ENCODE data around the gene GIMAP8. TPM values are rescaled to one million over a fixed set of nuclear protein-coding genes. Genes with fewer than 3 reads are reported as not detected.

The GIMAP8 gene
- polyA plus RNA-seq (2013, experiment 1 of 2): not detected
- polyA plus RNA-seq (2013, experiment 2 of 2): not detected

DNA sequence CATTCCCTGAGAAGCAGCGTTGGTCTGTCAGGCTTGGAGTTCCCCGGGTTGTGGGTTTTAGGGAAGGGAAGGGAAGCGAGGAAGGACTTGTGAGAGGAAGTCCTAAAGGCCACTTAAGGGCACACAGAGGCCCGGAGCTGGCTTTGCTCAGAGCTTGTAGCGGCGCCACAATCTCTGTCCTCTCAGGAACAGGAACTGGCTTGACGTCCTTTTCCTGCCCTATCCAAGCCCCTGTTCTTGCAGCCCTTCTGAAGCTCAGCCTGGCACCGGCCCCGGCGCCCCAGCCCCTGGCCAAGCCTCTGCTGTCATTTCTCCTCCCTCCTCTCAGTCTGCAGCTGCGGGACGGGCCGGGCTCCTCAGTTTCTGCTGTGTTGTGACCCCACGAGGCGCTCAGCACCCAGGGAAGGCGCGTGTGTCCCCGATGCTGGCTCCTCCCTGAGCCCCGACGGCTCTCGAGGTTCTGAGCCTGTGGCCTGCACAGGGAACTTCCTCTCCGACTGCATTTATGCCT lies at the start of gene GIMAP8:
Gene GIMAP8 (plus strand): TSS at position 140 of the 511 bp plus-strand sequence. CDS start 16,069 bp downstream, outside the sequence.
- no peak within 1 kb of the TSS for H3K4me3 ChIP-seq (ENCODE audit: low read length)
- WGBS: 89% methylated on average over 22 of the region's 22 CpGs
- H3K27ac ChIP-seq (ENCODE audit: low read depth, low read length): no peak within 1 kb of the TSS
- peaks cover 37% of the 10 kb centered on the region for H3K27me3 ChIP-seq (ENCODE audit: insufficient read depth, low read length)
- H3K9ac ChIP-seq (ENCODE audit: low read depth, low read length): no peak within 1 kb of the TSS
- no peaks in the 10 kb centered on the region for H3K4me1 ChIP-seq (ENCODE audit: insufficient read depth, low read length)
- H3K36me3 ChIP-seq (ENCODE audit: insufficient read depth, low read length): no peaks in the 10 kb centered on the region
- no peaks in the 10 kb centered on the region for H3K9me3 ChIP-seq (ENCODE audit: insufficient read depth, low read depth, low read length)

DNA sequence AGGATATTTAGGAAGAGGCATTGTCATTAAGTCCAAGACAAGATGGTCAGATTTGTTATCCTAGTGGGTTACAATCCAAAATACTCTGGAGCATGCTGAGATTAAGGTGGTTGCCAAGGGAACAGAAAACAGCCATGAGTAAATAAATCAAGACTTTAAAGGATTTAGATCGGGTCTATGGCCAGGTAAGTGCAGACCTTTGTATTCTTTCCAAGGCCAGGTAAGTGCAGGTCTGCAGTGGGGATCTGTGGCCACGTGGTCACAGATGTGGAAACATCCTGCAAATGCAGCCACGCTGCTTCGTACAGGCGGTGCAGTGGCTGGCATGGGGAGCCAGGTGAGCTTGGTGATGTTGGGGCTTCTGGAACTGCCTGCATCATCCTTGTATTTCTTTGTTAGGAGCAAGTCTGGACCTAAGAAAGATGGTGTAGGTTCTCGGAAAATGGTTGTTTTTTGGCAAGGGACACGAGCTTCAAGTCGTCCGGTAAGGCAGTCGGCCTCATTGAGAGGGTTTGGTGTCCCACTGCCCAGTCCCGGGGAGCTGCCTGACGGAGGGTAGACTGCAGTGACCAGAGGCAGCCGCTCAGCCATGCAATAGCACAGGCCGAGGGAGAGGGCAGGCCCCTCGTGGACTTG lies 49.5 kb upstream of the GIMAP8 start:
- peaks cover 14% of the 10 kb centered on the region; the same call in 1 of the 2 replicates for H3K36me3 ChIP-seq (ENCODE audit: insufficient read depth, low read length)
- H3K4me3 ChIP-seq (ENCODE audit: low read length): no peak overlapping the region
- no peaks in the 10 kb centered on the region for H3K27me3 ChIP-seq (ENCODE audit: insufficient read depth, low read length)
- H3K9me3 ChIP-seq (ENCODE audit: insufficient read depth, low read depth, low read length): no peaks in the 10 kb centered on the region
- H3K9ac ChIP-seq (ENCODE audit: low read depth, low read length): peak overlapping the region; percentile 59
- 79% methylated on average over 15 of the region's 15 CpGs for WGBS
- H3K27ac ChIP-seq (ENCODE audit: low read depth, low read length): peak overlapping the region; percentile 98
- H3K4me1 ChIP-seq (ENCODE audit: insufficient read depth, low read length): peaks cover 57% of the 10 kb centered on the region

DNA sequence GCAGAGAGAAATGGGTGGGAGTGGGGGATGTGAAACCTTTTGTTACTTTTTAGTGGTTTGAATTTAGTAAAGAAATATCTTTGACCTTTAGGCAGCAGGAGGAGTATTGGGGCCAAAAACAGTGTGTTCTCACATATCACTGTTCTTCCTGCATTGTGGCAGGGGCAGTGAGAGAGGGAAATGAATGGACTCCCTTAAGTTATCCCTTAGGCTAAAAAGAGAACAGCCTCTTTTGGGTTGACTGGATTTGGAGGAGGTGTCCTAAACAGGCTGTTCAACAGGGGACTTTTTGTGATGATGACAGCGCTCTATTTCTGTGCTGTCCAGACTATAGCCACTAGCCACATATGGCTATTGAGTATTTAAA lies 49.0 kb upstream of the GIMAP8 start:
- H3K9me3 ChIP-seq (ENCODE audit: insufficient read depth, low read depth, low read length): no peaks in the 10 kb centered on the region
- 71% methylated on average over 1 of the region's 1 CpG for WGBS
- no peak overlapping the region for H3K4me3 ChIP-seq (ENCODE audit: low read length)
- H3K4me1 ChIP-seq (ENCODE audit: insufficient read depth, low read length): peaks cover 58% of the 10 kb centered on the region
- peaks cover 11% of the 10 kb centered on the region; the same call in 1 of the 2 replicates for H3K36me3 ChIP-seq (ENCODE audit: insufficient read depth, low read length)
- peak overlapping the region; percentile 98 for H3K27ac ChIP-seq (ENCODE audit: low read depth, low read length)
- H3K9ac ChIP-seq (ENCODE audit: low read depth, low read length): peak overlapping the region; percentile 59
- H3K27me3 ChIP-seq (ENCODE audit: insufficient read depth, low read length): no peaks in the 10 kb centered on the region

DNA sequence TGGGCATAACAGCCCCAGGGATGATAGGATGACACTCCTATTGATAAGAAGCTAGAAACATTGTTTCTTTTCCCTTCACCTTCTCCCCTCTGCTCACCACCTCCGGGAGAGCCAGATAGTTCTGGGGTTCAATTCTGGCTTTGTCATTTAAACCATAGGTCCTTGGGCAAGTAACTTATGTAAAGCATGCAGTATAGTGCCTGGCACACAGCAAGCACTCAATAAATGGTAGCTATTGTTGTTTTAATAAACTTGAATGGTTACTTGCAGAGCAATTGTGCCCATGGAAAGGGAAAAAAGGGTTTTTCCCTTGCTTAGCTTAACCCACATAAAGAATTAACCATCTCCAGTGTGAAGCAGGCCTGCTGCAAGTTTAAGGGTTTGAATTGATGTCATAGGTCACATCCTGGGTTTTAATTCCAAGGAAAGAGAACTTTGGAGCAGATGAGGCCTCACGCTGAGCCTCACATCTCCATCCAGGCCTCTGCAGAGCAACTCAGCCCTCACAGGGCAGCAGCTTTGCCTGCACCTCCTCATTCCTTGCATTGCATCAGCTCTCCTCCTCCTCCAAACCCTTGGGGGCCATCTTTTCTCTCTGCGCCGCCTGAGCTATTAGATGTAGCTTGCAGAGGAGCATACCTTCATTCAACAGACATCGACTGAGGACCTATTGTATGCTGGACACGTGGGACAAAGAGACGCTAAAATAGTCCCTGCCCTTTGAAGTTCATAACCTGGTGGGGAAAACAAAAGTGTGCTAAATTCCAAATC lies 48.4 kb upstream of the GIMAP8 start:
- 8% methylated on average over 7 of the region's 7 CpGs for WGBS
- Histone ChIP-seq H3K9me3 (ENCODE audit: insufficient read depth, low read depth, low read length) (no peaks in the 10 kb centered on the region), H3K9ac (ENCODE audit: low read depth, low read length) (peak overlapping the region; percentile 81), H3K27ac (ENCODE audit: low read depth, low read length) (peak overlapping the region; percentile 98), H3K4me1 (ENCODE audit: insufficient read depth, low read length) (peaks cover 64% of the 10 kb centered on the region), H3K4me3 (ENCODE audit: low read length) (no peak overlapping the region), H3K27me3 (ENCODE audit: insufficient read depth, low read length) (no peaks in the 10 kb centered on the region), H3K36me3 (ENCODE audit: insufficient read depth, low read length) (peaks cover 7% of the 10 kb centered on the region; the same call in 1 of the 2 replicates)

- Histone ChIP-seq H3K9me3 (ENCODE audit: insufficient read depth, low read depth, low read length) (no peaks in the 10 kb centered on the region), H3K4me1 (ENCODE audit: insufficient read depth, low read length) (peaks cover 66% of the 10 kb centered on the region), H3K36me3 (ENCODE audit: insufficient read depth, low read length) (peaks cover 7% of the 10 kb centered on the region; the same call in 1 of the 2 replicates), H3K9ac (ENCODE audit: low read depth, low read length) (peak overlapping the region; percentile 81), H3K4me3 (ENCODE audit: low read length) (no peak overlapping the region), H3K27ac (ENCODE audit: low read depth, low read length) (peak overlapping the region; percentile 98), H3K27me3 (ENCODE audit: insufficient read depth, low read length) (no peaks in the 10 kb centered on the region)
- 68% methylated on average over 13 of the region's 13 CpGs for WGBS
Observed at GRCh38 chr7:150402671-150403321, 47.6 kb upstream of the GIMAP8 start.

DNA sequence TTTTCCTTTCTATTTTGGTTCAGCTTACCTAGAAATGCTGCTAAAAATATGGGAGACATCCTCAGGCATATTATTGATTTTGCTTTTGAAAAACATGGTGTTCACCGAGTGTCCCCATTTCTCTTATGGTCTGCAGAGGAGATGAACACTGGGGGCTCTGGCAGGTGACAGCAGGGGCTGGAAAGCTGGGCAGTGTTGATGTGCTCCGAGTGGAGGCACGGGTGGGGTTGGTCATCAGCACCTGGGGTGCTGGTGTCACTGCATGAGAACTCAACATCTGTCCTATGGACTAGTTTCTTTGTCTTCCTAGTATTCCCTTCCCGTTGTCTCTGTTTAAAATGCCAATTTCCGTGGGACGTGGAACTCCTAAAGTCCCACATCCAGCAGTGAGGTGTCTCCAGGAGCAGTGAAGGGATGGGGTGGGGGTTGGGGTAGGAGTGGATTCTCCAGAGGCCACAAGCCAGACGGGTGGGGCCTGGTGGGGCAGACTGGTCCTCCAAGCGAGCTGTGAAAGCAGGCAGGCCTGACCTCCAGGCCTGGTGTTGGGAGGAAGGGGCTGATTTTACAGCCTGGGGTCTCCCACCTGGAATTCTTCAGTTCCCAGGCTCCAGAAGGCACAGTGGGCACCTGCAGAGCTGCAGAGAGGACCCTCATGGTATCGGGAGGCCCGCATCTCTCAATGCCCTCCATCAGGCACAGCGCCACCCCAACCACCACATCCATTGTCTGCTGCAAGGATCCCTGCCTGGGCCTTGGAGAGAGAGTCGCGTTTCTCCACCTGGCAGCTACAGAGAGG lies 46.9 kb upstream of the GIMAP8 start:
- WGBS: 78% methylated on average over 13 of the region's 13 CpGs
- Histone ChIP-seq H3K4me3 (ENCODE audit: low read length) (no peak overlapping the region), H3K9ac (ENCODE audit: low read depth, low read length) (peak overlapping the region; percentile 81), H3K27ac (ENCODE audit: low read depth, low read length) (peak overlapping the region; percentile 98), H3K9me3 (ENCODE audit: insufficient read depth, low read depth, low read length) (no peaks in the 10 kb centered on the region), H3K4me1 (ENCODE audit: insufficient read depth, low read length) (peaks cover 66% of the 10 kb centered on the region), H3K27me3 (ENCODE audit: insufficient read depth, low read length) (no peaks in the 10 kb centered on the region), H3K36me3 (ENCODE audit: insufficient read depth, low read length) (peaks cover 4% of the 10 kb centered on the region; the same call in 1 of the 2 replicates)

DNA sequence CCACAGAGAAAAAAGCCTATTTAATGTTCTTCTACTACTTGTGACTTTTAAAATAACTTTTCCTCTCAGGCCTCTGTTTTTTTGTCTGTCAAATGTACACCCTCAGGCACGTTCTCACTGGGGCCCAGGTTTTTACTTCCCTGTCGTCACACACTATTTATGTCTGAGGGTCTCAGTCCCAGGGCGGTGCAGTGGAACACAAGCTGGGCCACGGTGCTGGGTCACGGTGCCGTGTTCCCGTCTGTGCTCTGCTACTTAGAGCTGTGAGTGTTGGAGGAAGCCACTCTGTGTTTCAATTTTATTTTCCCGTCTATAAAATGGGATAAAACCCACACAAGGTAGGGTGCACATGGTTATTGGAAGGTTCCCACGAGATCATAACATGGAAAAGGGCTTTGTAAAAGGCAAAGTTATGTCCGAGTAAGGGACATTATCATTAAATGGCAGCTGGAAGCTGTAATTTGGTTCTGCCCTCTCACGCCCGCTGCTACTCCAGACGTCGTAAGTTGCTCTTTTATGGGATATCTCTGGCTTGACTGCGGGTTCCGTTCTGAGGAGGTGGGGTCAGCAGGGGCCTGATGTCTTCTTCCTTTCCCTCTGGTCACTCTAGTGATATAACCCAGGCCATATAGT lies 46.1 kb upstream of the GIMAP8 start:
- WGBS: 61% methylated on average over 16 of the region's 16 CpGs
- H3K4me1 ChIP-seq (ENCODE audit: insufficient read depth, low read length): peaks cover 59% of the 10 kb centered on the region
- H3K27ac ChIP-seq (ENCODE audit: low read depth, low read length): peak overlapping the region; percentile 98

GRCh38 chr7:150404805-150405583 lies 45.4 kb upstream of the GIMAP8 start:
- H3K27ac ChIP-seq (ENCODE audit: low read depth, low read length): peak overlapping the region; percentile 98
- H3K4me3 ChIP-seq (ENCODE audit: low read length): peak overlapping the region; percentile 66
- H3K9me3 ChIP-seq (ENCODE audit: insufficient read depth, low read depth, low read length): no peaks in the 10 kb centered on the region
- H3K4me1 ChIP-seq (ENCODE audit: insufficient read depth, low read length): peaks cover 52% of the 10 kb centered on the region
- H3K9ac ChIP-seq (ENCODE audit: low read depth, low read length): peak overlapping the region; percentile 81
- H3K27me3 ChIP-seq (ENCODE audit: insufficient read depth, low read length): no peaks in the 10 kb centered on the region
- H3K36me3 ChIP-seq (ENCODE audit: insufficient read depth, low read length): peaks cover 8% of the 10 kb centered on the region
- WGBS: 2% methylated on average over 86 of the region's 86 CpGs

More for the DNA sequence above, 46.1 kb upstream of the GIMAP8 start:
- Histone ChIP-seq H3K4me3 (ENCODE audit: low read length) (peak overlapping the region; percentile 66), H3K9me3 (ENCODE audit: insufficient read depth, low read depth, low read length) (no peaks in the 10 kb centered on the region), H3K27me3 (ENCODE audit: insufficient read depth, low read length) (no peaks in the 10 kb centered on the region), H3K9ac (ENCODE audit: low read depth, low read length) (peak overlapping the region; percentile 81), H3K36me3 (ENCODE audit: insufficient read depth, low read length) (peaks cover 4% of the 10 kb centered on the region)

DNA sequence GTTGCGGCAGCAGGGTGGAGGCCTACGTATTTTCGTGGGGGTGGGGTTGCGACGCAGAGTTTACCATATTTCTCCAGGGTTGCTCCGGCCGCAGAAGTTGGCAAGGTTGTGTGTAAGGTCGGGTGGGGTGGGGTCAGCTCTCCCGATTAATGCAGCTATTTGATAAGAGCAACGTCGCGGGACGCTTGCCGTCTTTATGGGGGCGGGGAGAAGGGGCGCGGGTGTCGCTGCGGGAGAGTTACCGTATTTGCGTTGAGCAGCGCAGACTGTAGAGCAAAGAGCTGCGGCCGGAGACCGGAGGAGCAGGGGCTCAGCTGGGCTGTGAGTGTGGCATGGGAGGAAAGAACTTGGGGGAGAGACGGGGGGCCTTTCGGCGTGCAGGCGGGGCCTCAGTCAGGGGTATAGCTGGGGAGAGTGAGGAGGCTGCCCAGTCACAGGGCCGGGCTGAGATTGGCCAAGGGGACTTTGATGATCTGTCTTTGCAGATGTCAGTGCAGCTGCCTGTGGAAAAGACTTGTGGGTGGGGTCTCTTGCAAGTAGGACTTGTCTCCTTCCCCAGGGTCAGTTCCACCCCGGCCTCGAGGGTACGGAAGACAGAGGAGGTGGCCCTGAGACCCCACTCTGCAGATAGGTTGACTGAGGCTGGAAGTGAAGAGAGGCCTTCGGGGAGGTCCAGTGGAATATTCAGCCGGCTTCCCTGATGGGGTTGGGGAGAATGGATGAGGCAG lies 44.7 kb upstream of the GIMAP8 start:
- H3K27me3 ChIP-seq (ENCODE audit: insufficient read depth, low read length): no peaks in the 10 kb centered on the region
- H3K36me3 ChIP-seq (ENCODE audit: insufficient read depth, low read length): peaks cover 16% of the 10 kb centered on the region
- peaks cover 45% of the 10 kb centered on the region for H3K4me1 ChIP-seq (ENCODE audit: insufficient read depth, low read length)
- peak overlapping the region; percentile 66 for H3K4me3 ChIP-seq (ENCODE audit: low read length)
- H3K9ac ChIP-seq (ENCODE audit: low read depth, low read length): peak overlapping the region; percentile 81
- H3K27ac ChIP-seq (ENCODE audit: low read depth, low read length): peak overlapping the region; percentile 98; the same call in 1 of the 2 replicates
- H3K9me3 ChIP-seq (ENCODE audit: insufficient read depth, low read depth, low read length): no peaks in the 10 kb centered on the region
- 5% methylated on average over 35 of the region's 35 CpGs for WGBS

All from HUES64 (cell line).